ENCODE data around the gene ABCA12.

Gene ABCA12

GRCh38 chr2:215020283-215020682 lies 118.1 kb downstream of the ABCA12 start:
- H3K36me3 ChIP-seq (ENCODE audit: control insufficient read depth, insufficient read depth, low read length), result no peaks in the 10 kb centered on the region
- peaks cover 6% of the 10 kb centered on the region for H3K4me1 ChIP-seq
- TF ChIP-seq, protein P1, sequence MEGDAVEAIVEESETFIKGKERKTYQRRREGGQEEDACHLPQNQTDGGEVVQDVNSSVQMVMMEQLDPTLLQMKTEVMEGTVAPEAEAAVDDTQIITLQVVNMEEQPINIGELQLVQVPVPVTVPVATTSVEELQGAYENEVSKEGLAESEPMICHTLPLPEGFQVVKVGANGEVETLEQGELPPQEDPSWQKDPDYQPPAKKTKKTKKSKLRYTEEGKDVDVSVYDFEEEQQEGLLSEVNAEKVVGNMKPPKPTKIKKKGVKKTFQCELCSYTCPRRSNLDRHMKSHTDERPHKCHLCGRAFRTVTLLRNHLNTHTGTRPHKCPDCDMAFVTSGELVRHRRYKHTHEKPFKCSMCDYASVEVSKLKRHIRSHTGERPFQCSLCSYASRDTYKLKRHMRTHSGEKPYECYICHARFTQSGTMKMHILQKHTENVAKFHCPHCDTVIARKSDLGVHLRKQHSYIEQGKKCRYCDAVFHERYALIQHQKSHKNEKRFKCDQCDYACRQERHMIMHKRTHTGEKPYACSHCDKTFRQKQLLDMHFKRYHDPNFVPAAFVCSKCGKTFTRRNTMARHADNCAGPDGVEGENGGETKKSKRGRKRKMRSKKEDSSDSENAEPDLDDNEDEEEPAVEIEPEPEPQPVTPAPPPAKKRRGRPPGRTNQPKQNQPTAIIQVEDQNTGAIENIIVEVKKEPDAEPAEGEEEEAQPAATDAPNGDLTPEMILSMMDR (IDR thresholded peaks at IDR 0.05), result no peak
- H3K27ac ChIP-seq, result no peak overlapping the region
- H3K9me3 ChIP-seq (ENCODE audit: control insufficient read depth, low read length), result no peaks in the 10 kb centered on the region
- no peak overlapping the region for H3K4me3 ChIP-seq (ENCODE audit: low read depth, low read length)
- H2AFZ ChIP-seq, result no peak overlapping the region
- no peak overlapping the region for H3K9ac ChIP-seq
- H3K79me2 ChIP-seq, result no peaks in the 10 kb centered on the region
- no peak overlapping the region for H3K4me2 ChIP-seq (ENCODE audit: low read length)
- H3K27me3 ChIP-seq (ENCODE audit: control insufficient read depth, insufficient read depth, low read length), result no peaks in the 10 kb centered on the region

GRCh38 chr2:215019521-215020145 lies 118.8 kb downstream of the ABCA12 start:
- H3K27ac ChIP-seq, result no peak overlapping the region
- peak overlapping the region; percentile 36 for H2AFZ ChIP-seq
- H3K4me2 ChIP-seq (ENCODE audit: low read length), result no peak overlapping the region
- no peaks in the 10 kb centered on the region for H3K9me3 ChIP-seq (ENCODE audit: control insufficient read depth, low read length)
- H3K36me3 ChIP-seq (ENCODE audit: control insufficient read depth, insufficient read depth, low read length), result no peaks in the 10 kb centered on the region
- H3K9ac ChIP-seq, result no peak overlapping the region
- H3K27me3 ChIP-seq (ENCODE audit: control insufficient read depth, insufficient read depth, low read length), result no peaks in the 10 kb centered on the region
- H3K4me1 ChIP-seq, result peaks cover 6% of the 10 kb centered on the region
- TF ChIP-seq, protein P1 (IDR thresholded peaks at IDR 0.05), result no peak
- H3K4me3 ChIP-seq (ENCODE audit: low read depth, low read length), result no peak overlapping the region
- H3K79me2 ChIP-seq, result no peaks in the 10 kb centered on the region

GRCh38 chr2:215019085-215019484 lies 119.3 kb downstream of the ABCA12 start:
- Histone ChIP-seq H2AFZ (peak overlapping the region; percentile 36), H3K79me2 (no peaks in the 10 kb centered on the region), H3K4me1 (peaks cover 2% of the 10 kb centered on the region), H3K9ac (no peak overlapping the region), H3K36me3 (ENCODE audit: control insufficient read depth, insufficient read depth, low read length) (no peaks in the 10 kb centered on the region), H3K9me3 (ENCODE audit: control insufficient read depth, low read length) (no peaks in the 10 kb centered on the region), H3K27me3 (ENCODE audit: control insufficient read depth, insufficient read depth, low read length) (no peaks in the 10 kb centered on the region), H3K4me2 (ENCODE audit: low read length) (no peak overlapping the region), H3K4me3 (ENCODE audit: low read depth, low read length) (no peak overlapping the region), H3K27ac (no peak overlapping the region)
- TF ChIP-seq, protein P1 (IDR thresholded peaks at IDR 0.05), result no peak

DNA sequence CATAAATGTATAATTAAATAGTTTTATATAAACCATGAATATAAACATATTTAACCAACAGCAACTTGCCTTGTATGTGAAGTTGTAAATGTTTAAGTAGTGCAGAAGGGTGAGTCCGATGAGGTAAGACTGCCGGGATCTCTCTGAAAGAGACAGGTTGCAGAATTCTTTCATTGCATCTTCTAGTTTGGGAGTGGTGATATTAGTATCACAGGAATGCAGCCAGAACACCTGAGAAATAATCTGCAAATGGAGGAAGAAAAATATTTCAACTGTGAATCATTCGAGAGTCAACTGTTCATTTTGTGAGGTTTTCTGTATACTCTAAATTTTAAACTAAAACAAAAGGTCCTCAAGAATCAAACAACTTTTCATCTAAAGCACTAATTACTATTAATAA lies 123.0 kb downstream of the ABCA12 start:
- Histone ChIP-seq H3K9ac (no peak overlapping the region), H3K4me2 (ENCODE audit: low read length) (no peak overlapping the region), H3K9me3 (ENCODE audit: control insufficient read depth, low read length) (no peaks in the 10 kb centered on the region), H3K27ac (no peak overlapping the region), H3K4me1 (no peaks in the 10 kb centered on the region), H3K36me3 (ENCODE audit: control insufficient read depth, insufficient read depth, low read length) (no peaks in the 10 kb centered on the region), H3K27me3 (ENCODE audit: control insufficient read depth, insufficient read depth, low read length) (no peaks in the 10 kb centered on the region), H3K79me2 (no peaks in the 10 kb centered on the region), H3K4me3 (ENCODE audit: low read depth, low read length) (no peak overlapping the region), H2AFZ (no peak overlapping the region)
- TF ChIP-seq, protein P1 (IDR thresholded peaks at IDR 0.05), result no peak

DNA sequence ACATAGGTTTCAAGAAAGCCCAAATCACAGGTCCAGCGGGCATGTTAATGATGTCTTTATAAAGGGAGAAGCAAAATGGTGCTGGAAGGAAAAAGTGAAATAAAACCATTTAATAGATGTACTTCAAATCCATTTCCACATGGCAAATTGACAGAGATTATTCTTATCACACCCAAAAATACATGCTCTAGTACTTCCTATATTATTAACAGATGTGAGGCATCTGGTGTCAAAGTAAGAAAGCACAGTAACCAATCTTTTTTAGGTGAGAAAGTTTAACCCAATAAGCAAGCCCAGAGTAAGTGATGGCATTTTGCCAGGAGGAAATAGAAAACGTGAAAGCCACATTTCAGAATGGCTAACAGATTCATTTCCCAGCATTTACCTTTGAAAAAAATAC lies 128.0 kb downstream of the ABCA12 start:
- no peaks in the 10 kb centered on the region for H3K9me3 ChIP-seq (ENCODE audit: control insufficient read depth, low read length)
- H3K27ac ChIP-seq, result no peak overlapping the region
- H3K4me3 ChIP-seq (ENCODE audit: low read depth, low read length), result no peak overlapping the region
- no peak overlapping the region for H3K4me2 ChIP-seq (ENCODE audit: low read length)
- no peaks in the 10 kb centered on the region for H3K4me1 ChIP-seq
- no peaks in the 10 kb centered on the region for H3K36me3 ChIP-seq (ENCODE audit: control insufficient read depth, insufficient read depth, low read length)
- TF ChIP-seq, protein P1 (IDR thresholded peaks at IDR 0.05), result no peak
- no peaks in the 10 kb centered on the region for H3K27me3 ChIP-seq (ENCODE audit: control insufficient read depth, insufficient read depth, low read length)
- H3K9ac ChIP-seq, result no peak overlapping the region
- H3K79me2 ChIP-seq, result no peaks in the 10 kb centered on the region
- no peak overlapping the region for H2AFZ ChIP-seq

Data from parathyroid adenoma (tissue), 2 donors.